Dermis microvascular lymphatic vessel endothelial cell (primary cell): Measurements from ENCODE around the gene WDFY3. TPM values are rescaled to one million over a fixed set of nuclear protein-coding genes. Genes with fewer than 3 reads are reported as not detected.

Experiments
- DNase-seq, 2 donors: peaks; one replicate each; pipeline versions ENCODE4 v3.0.0 to v3.0.0-alpha.2; 2010; ENCODE audit warnings: low read depth in 2 of 2
- total RNA-seq: library from RNA; depleted of rRNA; stranded (reverse); fragments of >200 nt; gene quantifications from 2 replicates; pipeline ENCODE4 v1.2.1, GENCODE V29; 2014

WDFY3 gene, protein sequence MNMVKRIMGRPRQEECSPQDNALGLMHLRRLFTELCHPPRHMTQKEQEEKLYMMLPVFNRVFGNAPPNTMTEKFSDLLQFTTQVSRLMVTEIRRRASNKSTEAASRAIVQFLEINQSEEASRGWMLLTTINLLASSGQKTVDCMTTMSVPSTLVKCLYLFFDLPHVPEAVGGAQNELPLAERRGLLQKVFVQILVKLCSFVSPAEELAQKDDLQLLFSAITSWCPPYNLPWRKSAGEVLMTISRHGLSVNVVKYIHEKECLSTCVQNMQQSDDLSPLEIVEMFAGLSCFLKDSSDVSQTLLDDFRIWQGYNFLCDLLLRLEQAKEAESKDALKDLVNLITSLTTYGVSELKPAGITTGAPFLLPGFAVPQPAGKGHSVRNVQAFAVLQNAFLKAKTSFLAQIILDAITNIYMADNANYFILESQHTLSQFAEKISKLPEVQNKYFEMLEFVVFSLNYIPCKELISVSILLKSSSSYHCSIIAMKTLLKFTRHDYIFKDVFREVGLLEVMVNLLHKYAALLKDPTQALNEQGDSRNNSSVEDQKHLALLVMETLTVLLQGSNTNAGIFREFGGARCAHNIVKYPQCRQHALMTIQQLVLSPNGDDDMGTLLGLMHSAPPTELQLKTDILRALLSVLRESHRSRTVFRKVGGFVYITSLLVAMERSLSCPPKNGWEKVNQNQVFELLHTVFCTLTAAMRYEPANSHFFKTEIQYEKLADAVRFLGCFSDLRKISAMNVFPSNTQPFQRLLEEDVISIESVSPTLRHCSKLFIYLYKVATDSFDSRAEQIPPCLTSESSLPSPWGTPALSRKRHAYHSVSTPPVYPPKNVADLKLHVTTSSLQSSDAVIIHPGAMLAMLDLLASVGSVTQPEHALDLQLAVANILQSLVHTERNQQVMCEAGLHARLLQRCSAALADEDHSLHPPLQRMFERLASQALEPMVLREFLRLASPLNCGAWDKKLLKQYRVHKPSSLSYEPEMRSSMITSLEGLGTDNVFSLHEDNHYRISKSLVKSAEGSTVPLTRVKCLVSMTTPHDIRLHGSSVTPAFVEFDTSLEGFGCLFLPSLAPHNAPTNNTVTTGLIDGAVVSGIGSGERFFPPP (N-terminal part only)
- total RNA-seq = 67.5 and 85.6 TPM in 2 replicates

DNA sequence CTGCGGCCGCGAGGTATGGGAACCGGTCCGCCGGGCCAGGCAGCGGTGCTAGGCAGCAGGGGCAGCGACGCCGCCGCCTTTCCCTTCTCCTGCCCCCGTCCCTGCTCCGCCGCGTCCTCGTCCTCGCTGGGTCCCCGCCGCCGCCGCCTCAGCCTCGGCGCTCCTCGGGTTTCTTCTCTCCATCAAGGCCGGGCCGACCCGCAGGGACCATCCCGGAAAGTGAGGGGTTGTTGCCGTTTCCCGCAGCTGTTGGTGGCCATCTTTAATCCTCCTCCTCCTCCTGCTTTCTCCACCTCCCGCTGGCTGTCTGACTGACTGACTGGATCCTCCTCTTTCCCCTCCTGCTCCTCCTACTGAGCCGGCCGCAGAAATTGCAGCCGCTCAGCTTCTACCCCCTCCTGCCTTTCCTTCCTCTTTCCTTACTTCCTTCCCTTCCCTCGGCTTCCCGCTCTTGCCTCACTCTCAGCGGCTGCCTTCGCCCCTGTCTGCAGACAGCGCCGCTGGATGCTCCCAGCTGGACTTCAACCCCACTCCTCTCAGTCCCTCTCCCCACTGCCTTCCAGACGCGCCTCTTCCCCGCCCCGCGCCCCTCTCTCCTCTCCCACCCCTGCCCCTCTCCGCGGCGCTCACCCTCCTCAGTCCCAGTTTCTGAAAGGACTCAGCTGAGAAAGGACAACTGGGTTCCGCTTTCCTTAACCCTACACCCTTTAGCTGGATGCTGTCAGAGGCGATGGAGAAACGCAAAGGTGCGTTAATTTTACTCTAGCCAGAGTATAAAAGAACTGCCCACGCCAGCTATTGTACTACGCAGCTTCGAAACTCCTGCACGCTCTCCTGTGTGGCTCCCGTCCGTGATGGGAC is at the start of gene WDFY3:
Gene WDFY3, minus strand, starts transcription at position 309 of the 861 bp plus-strand sequence. CDS start 106,099 bp downstream, outside the sequence.
- peak; percentile 63 to 89 for DNase-seq

DNA sequence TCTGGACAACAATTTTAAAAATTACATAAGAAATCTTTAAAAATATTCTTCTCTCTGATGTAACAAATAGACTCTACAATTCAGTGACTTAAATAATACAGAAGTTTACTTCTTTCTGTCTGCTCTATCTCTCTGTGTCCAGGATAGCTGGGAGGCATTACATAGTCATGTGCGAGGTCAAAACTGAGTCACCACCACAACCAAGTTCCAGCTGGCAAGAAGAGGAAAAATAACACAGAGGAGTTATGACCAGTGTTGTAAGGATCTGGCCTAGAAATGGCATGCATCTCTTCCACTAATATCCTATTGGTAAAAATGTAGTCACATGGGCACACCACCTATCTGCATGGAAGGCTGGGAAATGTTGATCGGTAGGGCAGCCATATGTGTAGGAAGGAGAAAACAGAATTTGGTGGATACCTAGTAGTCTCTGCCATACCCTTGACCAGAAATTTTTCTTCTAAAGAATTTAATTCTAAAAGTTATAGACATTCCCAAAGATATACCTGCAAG is 39.4 kb upstream of the WDFY3 start:
- peak in 1 of 2 donors; percentile 29 for DNase-seq

DNA sequence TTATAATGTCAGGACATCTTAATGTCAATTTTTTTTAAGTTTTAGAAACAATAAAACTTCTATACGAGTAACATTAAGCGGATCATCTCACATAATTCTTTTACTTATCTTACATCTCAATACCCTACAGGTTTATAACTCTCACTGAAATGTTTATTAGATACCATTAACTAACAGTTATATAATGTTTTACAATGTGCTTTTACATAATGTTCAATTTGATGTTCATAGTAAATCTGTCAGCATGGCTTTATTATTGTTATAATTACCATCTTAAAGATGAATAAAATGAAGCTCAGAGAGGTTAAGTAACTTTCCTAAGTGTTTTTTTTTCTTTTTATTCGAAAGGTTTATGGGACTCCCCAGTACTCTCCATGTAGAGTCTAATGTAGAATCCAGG is 33.9 kb upstream of the WDFY3 start:
- DNase-seq = no peak

DNA sequence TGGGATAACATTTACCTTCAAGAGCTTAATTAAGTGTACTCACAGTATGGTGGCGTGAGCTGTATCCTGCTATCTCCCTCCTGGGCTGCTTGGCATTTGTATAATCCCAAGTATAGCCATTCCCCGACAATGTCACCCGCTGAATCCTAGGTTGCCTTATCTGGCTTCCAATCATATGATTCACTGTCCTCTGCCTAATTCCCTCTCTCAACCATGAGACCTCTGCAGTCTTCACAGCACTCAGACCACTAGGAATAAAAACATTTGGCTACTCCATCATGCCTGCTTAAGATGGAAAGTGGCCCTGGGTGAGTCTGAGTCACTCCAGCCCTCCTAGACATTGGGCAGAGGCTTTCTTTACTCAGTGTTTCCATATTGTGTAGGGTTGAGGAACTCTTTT is 28.9 kb upstream of the WDFY3 start:
- DNase-seq = no peak

DNA sequence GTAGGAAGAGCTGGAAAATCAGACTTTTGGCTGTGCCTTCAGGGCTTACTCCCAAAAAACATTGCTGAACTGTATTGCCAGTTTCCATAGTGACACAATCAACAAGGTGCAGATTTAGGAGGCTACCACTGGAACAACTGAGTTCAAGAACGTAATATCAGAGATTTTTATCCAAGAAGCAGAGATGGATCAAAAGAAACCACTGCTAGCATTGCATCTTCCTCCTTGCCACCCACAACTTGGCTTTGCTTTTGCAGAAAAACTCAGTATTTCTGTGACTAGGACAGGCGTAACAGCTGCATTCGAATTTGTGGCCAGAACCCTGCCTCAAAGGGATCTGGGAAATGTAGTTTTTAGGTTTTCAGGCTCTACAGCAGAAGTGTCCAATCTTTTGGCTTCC is 27.8 kb upstream of the WDFY3 start:
- DNase-seq = no peak

DNA sequence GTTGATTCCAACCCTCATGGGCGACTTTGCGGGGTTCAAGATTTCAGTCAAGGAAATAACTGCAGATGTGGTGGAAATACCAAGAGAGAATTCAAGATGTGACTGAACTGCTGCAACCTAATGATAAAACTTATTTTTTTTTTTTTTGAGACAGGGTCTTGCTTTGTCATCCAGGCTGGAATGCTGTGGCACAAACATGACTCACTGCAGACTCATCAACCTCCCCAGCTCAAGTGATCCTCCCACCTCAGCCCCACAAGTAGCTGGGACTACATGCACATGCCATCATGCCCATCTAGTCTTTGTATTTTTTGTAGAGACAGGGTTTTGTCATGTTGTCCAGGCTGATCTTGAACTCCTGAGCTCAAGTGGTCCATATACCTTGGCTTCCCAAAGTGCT is 19.5 kb upstream of the WDFY3 start:
- DNase-seq = peak in 1 of 2 donors; percentile 12

DNA sequence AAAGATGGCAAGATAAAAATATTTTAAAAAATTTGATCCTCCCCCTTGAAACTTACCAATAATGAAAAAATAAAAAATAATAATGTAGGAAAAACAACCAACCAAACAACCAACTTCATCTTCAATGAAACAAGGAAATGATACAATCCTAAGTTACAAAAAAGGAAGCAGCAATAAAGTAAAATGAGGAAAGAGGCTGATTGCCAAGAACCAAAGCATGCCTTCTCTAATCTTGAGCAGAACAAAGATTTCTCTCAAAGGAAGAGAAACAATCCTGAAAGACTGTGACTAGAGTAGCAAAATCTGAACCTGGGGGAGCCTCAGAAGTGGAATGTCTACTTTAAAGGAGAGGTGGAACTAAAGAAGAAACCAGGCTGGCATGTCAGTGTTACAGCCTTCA is 10.9 kb upstream of the WDFY3 start:
- no peak for DNase-seq

DNA sequence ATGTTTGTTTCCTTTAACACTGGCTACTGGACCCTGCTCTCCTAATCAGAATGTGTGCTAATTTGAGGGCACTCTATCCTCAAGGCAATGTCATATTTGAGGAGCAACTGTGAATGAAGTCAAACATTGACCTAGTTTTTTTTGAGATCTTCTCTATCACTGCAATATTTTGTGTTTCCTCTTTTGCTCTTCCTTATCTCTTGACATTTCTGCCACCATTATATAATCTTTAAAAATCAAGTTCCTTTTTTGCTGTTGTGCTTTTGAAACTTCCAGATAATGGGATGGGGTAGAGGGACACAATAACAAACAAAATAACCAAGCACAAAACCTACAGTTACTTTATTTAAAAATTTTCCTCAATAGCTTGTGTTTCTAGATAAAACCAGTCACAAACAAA is 7.4 kb upstream of the WDFY3 start:
- no peak for DNase-seq

DNA sequence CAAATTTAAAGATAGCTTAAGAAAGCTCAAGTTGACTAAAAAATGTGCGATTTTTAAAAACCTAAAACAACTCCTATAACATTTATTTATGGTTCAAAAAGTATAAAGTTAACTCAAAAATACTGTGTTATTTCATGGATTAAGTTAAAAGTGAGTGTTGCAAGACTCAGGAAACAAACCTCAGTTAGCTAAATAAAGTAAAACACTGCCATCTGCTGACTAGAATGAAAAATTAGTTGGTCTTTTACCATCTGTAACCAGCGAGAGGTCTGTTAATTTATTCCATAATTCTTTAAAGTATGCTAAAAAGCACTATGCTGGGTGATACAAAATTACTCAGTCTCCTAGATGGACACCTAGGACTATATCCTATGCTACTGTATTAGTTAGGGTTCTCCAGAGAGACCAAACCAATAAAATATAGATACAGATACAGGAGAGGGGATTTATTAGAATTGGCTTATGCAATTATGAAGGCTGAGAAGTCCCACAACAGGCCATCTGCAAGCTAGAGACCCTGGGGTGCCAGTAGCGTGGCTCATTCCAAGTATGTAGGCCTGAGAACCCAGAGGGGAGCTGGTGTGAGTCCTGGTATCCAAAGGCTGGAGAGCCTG is 4.9 kb upstream of the WDFY3 start:
- peak; percentile 56 to 63 for DNase-seq

DNA sequence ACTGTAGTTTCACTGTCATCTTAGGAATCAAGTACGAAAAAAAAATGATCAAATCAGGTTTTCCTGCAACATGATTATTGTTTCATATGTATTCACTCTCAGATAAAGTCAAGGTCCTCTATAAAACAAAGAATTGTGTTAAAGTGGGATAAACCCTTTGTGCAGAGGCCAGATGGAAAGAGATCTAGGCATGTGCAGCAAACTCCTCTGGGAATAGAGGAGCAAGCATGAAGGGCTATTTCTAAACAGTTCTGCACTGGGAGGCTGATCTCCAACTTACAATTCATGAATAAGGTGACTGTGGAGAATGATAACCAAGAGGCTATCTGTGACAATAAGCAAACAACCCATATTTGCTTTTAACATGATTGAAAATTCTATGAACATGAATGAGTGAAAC is 2.4 kb upstream of the WDFY3 start:
- DNase-seq = no peak

DNA sequence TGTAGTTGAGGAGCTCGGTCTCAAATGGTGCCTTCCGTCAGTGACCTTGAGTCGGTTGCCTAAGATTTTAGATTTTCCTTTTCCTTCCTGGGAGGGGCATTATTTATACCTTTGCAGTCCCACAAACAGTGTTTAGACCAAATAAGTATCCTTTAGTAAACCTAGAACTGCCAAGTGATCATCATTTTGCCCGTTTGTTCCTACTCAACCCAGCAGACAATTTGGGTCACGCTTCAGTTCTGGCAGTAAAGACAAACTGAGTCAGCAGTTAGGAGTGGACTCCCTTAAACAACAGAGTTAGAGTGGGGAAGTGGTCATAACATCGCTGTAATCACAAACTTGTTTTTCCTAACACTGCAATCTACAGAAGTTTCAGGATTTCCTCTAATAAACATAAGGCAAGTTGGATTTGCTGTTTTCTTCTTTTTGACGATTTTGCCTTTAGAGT is 777 bp upstream of the WDFY3 start:
- DNase-seq = peak in 1 of 2 donors; percentile 64

DNA sequence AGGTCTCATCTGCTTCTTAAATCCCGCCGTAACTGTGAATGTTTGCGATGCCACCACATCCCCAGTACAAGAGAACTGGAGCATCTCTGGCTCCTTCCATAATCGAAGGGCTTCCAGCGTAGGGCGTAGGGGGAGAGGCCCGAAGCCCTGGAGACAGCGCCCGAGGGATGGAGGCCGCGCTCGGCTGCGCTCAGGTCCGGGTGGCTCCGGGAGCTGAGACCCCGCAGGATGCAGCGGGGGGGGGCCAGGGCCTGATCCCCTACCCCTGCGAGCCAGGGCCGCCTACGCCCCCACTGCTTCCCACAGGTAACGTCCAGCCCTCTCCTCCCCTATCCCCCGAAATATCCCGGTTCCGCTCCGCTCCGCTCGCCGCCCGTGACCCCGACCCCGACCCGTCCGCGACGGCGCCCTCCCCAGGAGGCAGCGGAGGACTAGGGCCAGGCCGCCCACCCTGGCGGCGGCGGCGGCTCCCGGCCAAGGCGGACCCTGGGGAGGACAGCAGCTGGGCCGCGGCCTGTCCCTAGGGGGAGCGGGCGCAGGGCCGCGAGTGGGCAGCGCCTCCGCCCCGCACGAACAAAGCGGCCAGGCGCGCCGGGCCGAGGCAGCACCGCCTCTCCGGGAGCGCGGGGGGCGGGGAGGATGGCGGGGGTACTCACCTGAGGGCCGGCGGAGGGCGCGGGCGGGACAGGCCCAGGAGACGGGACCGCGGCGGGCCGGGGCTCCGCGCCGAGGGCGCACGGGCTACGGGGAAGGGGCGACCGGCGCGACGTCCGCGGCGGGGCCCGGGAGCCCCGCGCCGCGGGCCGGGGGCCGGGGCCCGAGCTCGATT is 723 bp downstream of the WDFY3 start:
- DNase-seq = peak in 1 of 2 donors; percentile 57

DNA sequence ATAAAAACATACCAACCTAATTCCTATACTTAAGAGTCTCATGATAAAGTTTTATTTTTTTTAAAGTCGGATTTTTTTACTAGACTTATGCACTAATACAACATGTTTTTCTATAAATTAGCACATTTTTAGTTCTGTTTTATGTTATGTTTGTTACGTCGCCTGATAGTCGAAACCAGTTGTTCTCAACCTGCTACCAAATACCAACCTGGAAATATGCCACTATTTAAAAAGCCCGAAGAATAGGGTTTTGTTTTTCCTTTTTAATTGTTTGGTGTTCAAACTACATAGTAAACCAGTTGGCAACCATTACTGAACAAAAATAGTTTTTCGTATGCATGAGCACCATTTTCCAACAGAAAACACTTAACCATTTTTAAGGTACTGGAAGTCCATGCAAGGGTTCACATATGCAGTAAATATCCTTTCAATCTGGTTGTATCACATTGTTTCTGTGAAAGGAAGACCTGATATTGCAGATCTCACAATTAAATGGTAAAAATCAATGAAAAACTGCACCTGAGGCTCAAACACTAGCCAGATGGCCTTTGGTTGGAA is 1.4 kb downstream of the WDFY3 start:
- no peak for DNase-seq

DNA sequence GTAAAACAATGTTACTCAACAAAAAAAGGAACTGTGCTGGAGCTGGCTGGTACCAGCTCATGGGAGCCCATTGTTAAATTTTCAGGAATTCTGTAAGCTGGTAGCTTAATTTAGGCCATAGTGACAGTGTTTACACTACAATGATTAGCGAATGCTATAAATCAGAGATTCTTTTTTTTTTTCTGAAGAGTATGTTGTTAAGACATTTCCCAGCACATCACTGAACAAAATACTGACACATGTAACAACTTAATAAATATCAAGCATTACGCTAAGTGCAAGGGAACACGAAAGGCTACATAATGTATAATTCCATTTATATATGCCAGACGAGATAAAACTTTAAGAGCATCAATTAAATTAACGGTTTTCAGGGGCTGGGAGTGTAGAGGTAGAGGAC is 4.4 kb downstream of the WDFY3 start:
- DNase-seq = no peak

DNA sequence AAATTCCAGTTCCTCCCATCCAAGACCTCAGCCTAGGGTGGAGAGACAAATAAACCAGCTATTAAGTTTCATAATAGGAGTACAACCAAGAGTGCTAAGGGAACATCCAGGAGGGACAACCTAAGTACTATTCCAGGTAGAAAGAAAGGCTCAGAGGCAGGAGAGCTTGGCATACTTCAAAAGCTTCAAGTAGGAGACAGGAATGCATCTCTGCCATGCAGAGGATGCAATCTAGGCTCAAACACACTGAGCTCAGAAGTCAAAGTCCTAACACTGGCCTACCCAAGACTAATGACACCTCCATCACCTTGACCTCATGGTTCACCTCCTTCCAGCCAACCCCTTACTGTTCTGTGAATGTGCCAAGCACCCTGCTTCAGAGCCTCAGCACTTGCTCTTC is 8.1 kb downstream of the WDFY3 start:
- DNase-seq = no peak

DNA sequence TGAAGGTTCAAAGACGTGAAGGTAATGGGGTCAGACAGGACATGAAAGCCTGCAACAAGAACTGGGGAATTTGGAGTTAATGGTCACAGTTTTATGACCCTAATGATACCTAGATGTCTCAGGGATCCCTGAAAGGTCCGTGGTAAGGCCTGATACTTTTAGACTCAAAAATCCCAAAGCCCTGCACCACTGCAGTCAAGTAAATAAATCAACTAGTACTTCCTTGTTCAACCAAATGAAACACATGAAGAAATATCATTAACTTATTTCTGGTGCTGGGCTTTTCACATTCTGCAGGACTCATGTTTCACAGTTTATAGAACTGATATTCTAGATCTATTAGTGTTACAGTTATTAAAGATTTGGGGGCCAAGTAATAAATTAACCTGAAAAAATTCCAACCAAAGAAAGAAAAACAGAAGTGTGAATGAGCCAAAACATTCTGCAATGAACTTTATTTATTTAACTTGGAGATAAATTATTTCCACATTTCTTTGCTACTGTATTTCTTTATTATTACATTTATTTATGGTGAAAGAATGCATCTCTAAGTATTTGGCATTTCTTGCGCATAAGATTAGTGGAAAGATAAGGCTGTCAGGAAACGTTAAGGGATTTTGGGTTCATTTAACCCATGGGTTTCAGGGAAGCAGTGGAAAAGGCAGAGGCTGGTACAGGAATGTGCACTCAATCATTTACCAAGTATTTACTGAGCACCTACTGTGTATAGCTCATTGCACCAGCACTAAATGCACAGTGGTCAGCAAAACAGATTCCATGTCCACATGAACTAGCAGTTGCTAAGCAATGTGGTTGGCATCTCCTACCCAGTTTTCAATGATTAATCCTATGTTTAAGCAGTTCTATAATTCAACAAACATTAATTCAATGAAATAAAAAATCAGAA is 8.7 kb downstream of the WDFY3 start:
- no peak for DNase-seq

DNA sequence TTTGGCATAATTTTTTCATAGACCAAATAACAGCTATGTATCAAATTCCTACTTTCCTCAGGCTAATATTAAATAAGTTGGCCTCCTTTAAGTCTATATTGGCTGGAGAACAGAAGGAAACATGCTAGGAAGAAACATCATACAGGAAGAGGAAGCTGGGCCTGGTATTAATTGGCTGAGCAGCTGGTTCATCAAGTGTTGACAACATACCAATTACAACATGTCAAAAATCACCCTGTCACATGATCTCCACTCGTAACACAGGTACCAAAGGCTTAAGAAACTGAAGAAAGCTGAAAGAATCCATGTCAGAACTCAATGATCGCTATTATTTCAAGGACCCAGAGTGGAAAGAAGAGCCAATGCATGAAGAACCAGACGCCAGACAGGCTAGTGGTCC is 10.5 kb downstream of the WDFY3 start:
- DNase-seq = no peak

DNA sequence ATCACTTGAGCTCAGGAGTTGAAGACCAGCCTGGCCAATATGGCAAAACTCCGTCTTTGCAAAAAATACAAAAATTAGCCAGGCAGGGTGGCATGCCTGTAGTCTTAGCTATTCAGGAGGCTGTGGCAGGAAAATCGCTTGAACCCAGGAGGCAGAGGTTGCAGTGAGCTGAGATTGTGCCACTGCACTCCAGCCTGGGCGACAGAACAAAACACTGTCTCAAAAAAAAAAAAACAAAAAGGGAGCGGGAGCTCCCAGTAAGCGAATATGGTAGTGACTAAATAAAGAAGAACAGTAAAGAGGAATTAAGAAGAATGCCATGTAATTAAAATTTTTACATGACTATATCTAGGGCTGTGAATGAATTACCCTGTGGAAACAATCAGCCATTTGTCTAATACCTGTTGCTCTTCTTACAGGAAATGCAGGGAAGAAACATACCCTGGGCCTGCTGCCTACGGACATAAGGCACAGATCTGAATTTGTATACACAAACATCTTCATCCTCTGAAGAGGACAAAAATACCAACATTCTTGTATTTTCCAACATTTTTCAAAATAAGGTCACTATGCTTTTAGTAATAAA is 11.4 kb downstream of the WDFY3 start:
- DNase-seq = no peak
